ENCODE measurements around the gene SHKBP1. TPM values are rescaled to one million over a fixed set of nuclear protein-coding genes. Genes with fewer than 3 reads are reported as not detected.

The SHKBP1 gene
- total and polyA plus RNA-seq, 7 donors = 12.4 to 21.7 (median 17.2) TPM

DNA sequence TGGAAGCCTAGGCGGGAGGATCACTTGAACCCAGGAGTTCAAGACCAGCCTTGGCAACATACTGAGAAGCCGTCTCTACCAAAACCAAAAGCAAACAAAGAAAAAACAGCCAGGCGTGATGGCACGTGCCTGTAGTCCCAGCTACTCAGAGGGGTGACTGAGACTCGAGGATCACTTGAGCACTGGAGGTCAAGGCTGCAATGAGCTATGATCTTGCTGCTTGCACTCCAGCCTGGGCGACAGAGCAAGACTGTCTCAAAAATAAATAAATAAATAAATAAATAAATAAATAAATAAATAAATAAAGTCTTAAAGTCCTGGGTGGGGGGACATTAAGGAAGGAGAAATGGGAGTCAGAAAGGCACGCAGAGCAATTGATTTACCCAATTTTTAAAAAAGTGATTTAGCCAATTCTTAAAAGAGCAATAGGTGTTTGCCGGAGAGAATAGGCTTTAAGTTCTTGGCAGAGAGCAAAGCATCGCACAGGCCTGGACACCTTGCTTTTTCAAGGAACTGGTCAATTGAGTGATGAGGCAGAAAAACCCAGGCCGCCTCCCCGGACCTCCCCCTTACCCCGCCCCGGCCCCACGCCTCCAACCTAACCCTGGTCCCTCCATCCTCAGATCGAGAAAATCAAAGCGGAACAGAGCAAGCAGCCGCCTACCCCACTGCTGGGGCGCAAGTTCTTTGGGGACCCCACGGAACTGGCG lies 9.5 kb upstream of the SHKBP1 start:
- DNase-seq (no peak), ATAC-seq (no peak)
- intact Hi-C loops (cut with DNase I) = no loop called here
- Histone ChIP-seq H3K4me3 (peak overlapping the region; percentile 58), H3K4me1 (peaks cover 7% of the 10 kb centered on the region), H3K36me3 (ENCODE audit: insufficient read depth in 1 of 2, low read depth in 1 of 2) (no peaks in the 10 kb centered on the region), H3K9me3 (no peaks in the 10 kb centered on the region), H3K27ac (no peak overlapping the region), H3K27me3 (ENCODE audit: insufficient read depth in 3 of 3, low read length in 2 of 3) (peaks cover 0 to 53% (median 12%) of the 10 kb centered on the region in 3 donors)
- TF ChIP-seq, protein P1, sequence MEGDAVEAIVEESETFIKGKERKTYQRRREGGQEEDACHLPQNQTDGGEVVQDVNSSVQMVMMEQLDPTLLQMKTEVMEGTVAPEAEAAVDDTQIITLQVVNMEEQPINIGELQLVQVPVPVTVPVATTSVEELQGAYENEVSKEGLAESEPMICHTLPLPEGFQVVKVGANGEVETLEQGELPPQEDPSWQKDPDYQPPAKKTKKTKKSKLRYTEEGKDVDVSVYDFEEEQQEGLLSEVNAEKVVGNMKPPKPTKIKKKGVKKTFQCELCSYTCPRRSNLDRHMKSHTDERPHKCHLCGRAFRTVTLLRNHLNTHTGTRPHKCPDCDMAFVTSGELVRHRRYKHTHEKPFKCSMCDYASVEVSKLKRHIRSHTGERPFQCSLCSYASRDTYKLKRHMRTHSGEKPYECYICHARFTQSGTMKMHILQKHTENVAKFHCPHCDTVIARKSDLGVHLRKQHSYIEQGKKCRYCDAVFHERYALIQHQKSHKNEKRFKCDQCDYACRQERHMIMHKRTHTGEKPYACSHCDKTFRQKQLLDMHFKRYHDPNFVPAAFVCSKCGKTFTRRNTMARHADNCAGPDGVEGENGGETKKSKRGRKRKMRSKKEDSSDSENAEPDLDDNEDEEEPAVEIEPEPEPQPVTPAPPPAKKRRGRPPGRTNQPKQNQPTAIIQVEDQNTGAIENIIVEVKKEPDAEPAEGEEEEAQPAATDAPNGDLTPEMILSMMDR (IDR thresholded peaks at IDR 0.05) = no peak
- WGBS, 3 donors = 23 to 30% (median 30%) methylated on average over 18 to 20 of the region's 20 CpGs

DNA sequence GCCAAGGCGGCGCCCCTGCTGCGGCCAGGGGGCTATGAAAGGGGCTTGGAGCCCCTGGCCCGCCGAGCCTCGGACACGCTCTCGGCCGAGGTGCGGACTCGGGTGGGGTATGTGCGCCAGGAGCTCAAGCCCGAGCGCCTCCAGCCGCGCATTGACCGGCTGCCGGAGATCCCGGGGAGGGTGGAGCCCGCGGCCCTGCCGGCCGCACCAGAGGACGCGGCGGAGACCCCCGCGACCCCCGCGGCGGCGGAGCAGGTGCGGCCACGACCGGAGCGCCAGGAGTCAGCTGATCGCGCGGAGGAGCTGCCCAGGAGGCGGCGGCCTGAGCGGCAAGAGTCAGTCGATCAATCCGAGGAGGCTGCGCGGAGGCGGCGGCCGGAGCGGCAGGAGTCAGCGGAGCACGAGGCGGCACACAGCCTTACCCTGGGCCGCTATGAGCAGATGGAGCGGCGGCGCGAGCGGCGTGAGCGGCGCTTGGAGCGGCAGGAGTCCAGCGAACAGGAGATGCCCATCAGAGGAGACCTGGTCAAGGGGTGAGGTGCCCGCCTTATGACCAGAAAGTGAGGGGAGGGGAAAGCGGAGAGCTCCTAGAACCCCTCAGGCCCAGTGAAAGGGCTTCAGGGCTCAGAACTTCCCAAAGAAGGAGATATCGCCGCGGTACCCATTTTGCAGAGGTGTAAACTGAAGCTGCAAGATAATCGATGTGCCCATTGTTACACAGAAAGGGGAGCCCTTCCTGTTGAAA lies 8.8 kb upstream of the SHKBP1 start:
- Histone ChIP-seq H3K4me1 (peaks cover 7% of the 10 kb centered on the region), H3K9me3 (no peaks in the 10 kb centered on the region), H3K27me3 (ENCODE audit: insufficient read depth in 3 of 3, low read length in 2 of 3) (peaks cover 0 to 53% (median 11%) of the 10 kb centered on the region in 3 donors), H3K36me3 (ENCODE audit: insufficient read depth in 1 of 2, low read depth in 1 of 2) (no peaks in the 10 kb centered on the region), H3K4me3 (peak overlapping the region; percentile 58), H3K27ac (no peak overlapping the region)
- WGBS, 3 donors = 7 to 10% (median 9%) methylated on average over 60 to 70 of the region's 70 CpGs
- DNase-seq = no peak
- intact Hi-C loops (cut with DNase I) = no loop called here
- no peak for ATAC-seq
- TF ChIP-seq, protein P1 (IDR thresholded peaks at IDR 0.05) = no peak

DNA sequence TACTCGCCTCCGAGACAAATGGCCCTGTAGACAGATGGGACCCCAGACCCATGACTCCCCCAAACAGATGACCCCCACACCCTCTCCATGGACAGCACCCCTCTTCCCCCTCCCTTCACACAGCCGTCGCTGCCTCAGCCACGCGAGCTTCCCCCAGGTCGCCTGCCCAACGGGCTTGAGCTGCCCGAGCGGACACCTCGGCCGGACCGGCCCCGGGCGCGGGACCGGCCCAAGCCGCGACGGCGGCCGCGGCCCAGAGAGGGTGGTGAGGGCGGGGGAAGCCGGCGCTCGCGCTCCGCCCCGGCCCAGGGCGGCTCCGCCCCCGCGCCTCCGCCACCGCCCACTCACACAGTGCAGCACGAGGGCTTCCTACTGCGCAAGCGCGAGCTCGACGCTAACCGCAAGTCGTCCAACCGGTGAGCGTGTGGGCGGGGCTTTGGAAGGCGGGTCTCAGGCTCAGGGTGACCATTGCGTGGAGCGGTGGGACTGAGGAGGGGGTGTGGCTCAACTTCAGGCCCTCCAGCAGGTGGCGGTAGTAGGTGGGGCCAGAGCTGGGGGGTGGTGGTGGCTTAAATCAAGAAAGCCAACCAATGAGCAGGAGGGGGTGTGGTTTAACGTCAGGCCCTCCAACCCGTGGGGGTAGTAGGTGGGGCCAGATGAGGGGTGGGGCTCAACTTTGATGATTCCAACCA lies 6.2 kb upstream of the SHKBP1 start:
- peak; percentile 100 for DNase-seq
- TF ChIP-seq, protein P1 (IDR thresholded peaks at IDR 0.05) = peak; percentile 22
- 1% methylated on average over 38 to 53 of the region's 53 CpGs for WGBS, 3 donors
- H3K4me3 ChIP-seq = peak overlapping the region; percentile 59
- H3K4me1 ChIP-seq = peaks cover 7% of the 10 kb centered on the region
- peak overlapping the region; percentile 72 for H3K27ac ChIP-seq
- H3K9me3 ChIP-seq = no peaks in the 10 kb centered on the region
- peaks cover 0 to 31% (median 7%) of the 10 kb centered on the region in 3 donors for H3K27me3 ChIP-seq (ENCODE audit: insufficient read depth in 3 of 3, low read length in 2 of 3)
- no peaks in the 10 kb centered on the region for H3K36me3 ChIP-seq (ENCODE audit: insufficient read depth in 1 of 2, low read depth in 1 of 2)
- intact Hi-C loops (cut with DNase I) = no loop called here
- ATAC-seq = peak; percentile 97 to 99 (median 98)

DNA sequence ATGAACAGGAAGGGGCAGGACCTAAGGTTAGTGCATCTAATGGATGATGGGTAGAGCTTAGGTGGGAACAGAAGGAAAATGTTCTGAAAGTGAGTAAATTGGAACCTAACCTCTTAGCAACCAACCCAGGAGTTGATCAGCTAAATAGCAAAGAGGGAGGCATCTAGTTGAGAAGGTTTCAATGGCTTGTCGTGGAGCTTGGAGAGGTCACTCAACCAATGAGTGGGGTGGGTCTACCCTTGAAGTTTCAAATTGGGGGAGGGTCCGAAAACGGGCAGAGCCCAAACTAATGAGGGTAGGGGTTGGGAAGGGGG lies 5.7 kb upstream of the SHKBP1 start:
- H3K4me3 ChIP-seq = no peak overlapping the region
- no peak for ATAC-seq
- TF ChIP-seq, protein P1 (IDR thresholded peaks at IDR 0.05) = no peak
- no peaks in the 10 kb centered on the region for H3K9me3 ChIP-seq
- no peak for DNase-seq
- no peaks in the 10 kb centered on the region for H3K36me3 ChIP-seq (ENCODE audit: insufficient read depth in 1 of 2, low read depth in 1 of 2)
- peaks cover 7% of the 10 kb centered on the region for H3K4me1 ChIP-seq
- intact Hi-C loops (cut with DNase I) = no loop called here
- WGBS, 3 donors = 17 to 41% (median 35%) methylated on average over 3 of the region's 3 CpGs
- H3K27ac ChIP-seq = no peak overlapping the region
- H3K27me3 ChIP-seq (ENCODE audit: insufficient read depth in 3 of 3, low read length in 2 of 3) = peaks cover 0 to 26% (median 6%) of the 10 kb centered on the region in 3 donors
